Measurements from ENCODE around the gene RGCC.

Gene RGCC

GRCh38 chr13:41461527-41462139 lies 4.3 kb downstream of the RGCC start:
- Histone ChIP-seq H3K9me3 (ENCODE audit: control insufficient read depth, low read length) (no peaks in the 10 kb centered on the region), H3K4me3 (ENCODE audit: insufficient read depth in 1 of 2, low read depth in 1 of 2, low read length in 2 of 2) (no peak overlapping the region), H2BK15ac (ENCODE audit: low read depth, poor library complexity, severe bottlenecking) (no peak overlapping the region), H4K8ac (ENCODE audit: low read length) (no peak overlapping the region), H4K91ac (ENCODE audit: low read length) (no peak overlapping the region), H2BK5ac (ENCODE audit: low read depth, low read length, poor library complexity, severe bottlenecking) (no peak overlapping the region), H3K9ac (ENCODE audit: low read length) (no peak overlapping the region), H3K27me3 (ENCODE audit: control insufficient read depth in 1 of 2, insufficient read depth in 1 of 2, low read length in 2 of 2) (peaks cover 0 to 9% of the 10 kb centered on the region in 2 experiments), H2AFZ (ENCODE audit: low read depth, low read length) (no peak overlapping the region), H2BK12ac (ENCODE audit: low read length in 2 of 2) (no peak overlapping the region), H3K36me3 (ENCODE audit: control insufficient read depth in 1 of 2, insufficient read depth in 2 of 2, low read depth in 1 of 2, low read length in 2 of 2) (peaks cover 0 to 37% of the 10 kb centered on the region in 2 experiments), H3K14ac (ENCODE audit: low read length in 2 of 2) (no peak overlapping the region), H2AK5ac (ENCODE audit: low read length, severe bottlenecking) (no peak overlapping the region), H3K27ac (ENCODE audit: low read length, poor library complexity, severe bottlenecking) (no peak overlapping the region), H3K4me2 (ENCODE audit: low read length, poor library complexity, severe bottlenecking) (no peak overlapping the region), H3K18ac (ENCODE audit: low read depth in 1 of 2, low read length in 2 of 2) (no peak overlapping the region), H2BK120ac (ENCODE audit: low read depth, low read length) (no peak overlapping the region), H3K4ac (ENCODE audit: low read depth in 1 of 2, low read length in 2 of 2) (no peak overlapping the region), H3K4me1 (ENCODE audit: control insufficient read depth, insufficient read depth, low read depth, low read length) (peaks cover 39% of the 10 kb centered on the region), H3K23ac (ENCODE audit: low read length in 2 of 2) (no peak overlapping the region), H3K79me1 (replicated peaks; ENCODE audit: low read length, poor library complexity, severe bottlenecking) (peaks cover 6% of the 10 kb centered on the region)
- DNase-seq, result no peak
- 100% methylated on average over 3 of the region's 3 CpGs for WGBS

- H2AK5ac ChIP-seq (ENCODE audit: low read length, severe bottlenecking), result no peak overlapping the region
- no peak overlapping the region for H2BK12ac ChIP-seq (ENCODE audit: low read length in 2 of 2)
- H2BK120ac ChIP-seq (ENCODE audit: low read depth, low read length), result no peak overlapping the region
- no peak overlapping the region for H3K14ac ChIP-seq (ENCODE audit: low read length in 2 of 2)
- H3K4me2 ChIP-seq (ENCODE audit: low read length, poor library complexity, severe bottlenecking), result no peak overlapping the region
- no peak overlapping the region for H3K9ac ChIP-seq (ENCODE audit: low read length)
- no peak overlapping the region for H3K4me3 ChIP-seq (ENCODE audit: insufficient read depth in 1 of 2, low read depth in 1 of 2, low read length in 2 of 2)
- no peak overlapping the region for H3K27ac ChIP-seq (ENCODE audit: low read length, poor library complexity, severe bottlenecking)
- no peak overlapping the region for H2BK5ac ChIP-seq (ENCODE audit: low read depth, low read length, poor library complexity, severe bottlenecking)
- no peak overlapping the region for H2AFZ ChIP-seq (ENCODE audit: low read depth, low read length)
- H3K27me3 ChIP-seq (ENCODE audit: control insufficient read depth in 1 of 2, insufficient read depth in 1 of 2, low read length in 2 of 2), result peaks cover 0 to 5% of the 10 kb centered on the region in 2 experiments
- peaks cover 6% of the 10 kb centered on the region for H3K79me1 ChIP-seq (replicated peaks; ENCODE audit: low read length, poor library complexity, severe bottlenecking)
- H3K18ac ChIP-seq (ENCODE audit: low read depth in 1 of 2, low read length in 2 of 2), result no peak overlapping the region
- H3K36me3 ChIP-seq (ENCODE audit: control insufficient read depth in 1 of 2, insufficient read depth in 2 of 2, low read depth in 1 of 2, low read length in 2 of 2), result peaks cover 0 to 45% of the 10 kb centered on the region in 2 experiments
- no peak overlapping the region for H4K8ac ChIP-seq (ENCODE audit: low read length)
- no peak for DNase-seq
- no peak overlapping the region for H4K91ac ChIP-seq (ENCODE audit: low read length)
- no peak overlapping the region for H2BK15ac ChIP-seq (ENCODE audit: low read depth, poor library complexity, severe bottlenecking)
- WGBS, result 99% methylated on average over 5 of the region's 6 CpGs
- H3K4me1 ChIP-seq (ENCODE audit: control insufficient read depth, insufficient read depth, low read depth, low read length), result peaks cover 31% of the 10 kb centered on the region
- no peaks in the 10 kb centered on the region for H3K9me3 ChIP-seq (ENCODE audit: control insufficient read depth, low read length)
- H3K4ac ChIP-seq (ENCODE audit: low read depth in 1 of 2, low read length in 2 of 2), result no peak overlapping the region
- H3K23ac ChIP-seq (ENCODE audit: low read length in 2 of 2), result no peak overlapping the region
These were observed 5.1 kb downstream of the RGCC start for GRCh38 chr13:41462427-41462826.

GRCh38 chr13:41463838-41464602 lies 6.7 kb downstream of the RGCC start:
- Histone ChIP-seq H3K36me3 (ENCODE audit: control insufficient read depth in 1 of 2, insufficient read depth in 2 of 2, low read depth in 1 of 2, low read length in 2 of 2) (peaks cover 0 to 59% of the 10 kb centered on the region in 2 experiments), H2BK12ac (ENCODE audit: low read length in 2 of 2) (no peak overlapping the region), H3K23ac (ENCODE audit: low read length in 2 of 2) (no peak overlapping the region), H4K91ac (ENCODE audit: low read length) (no peak overlapping the region), H3K4ac (ENCODE audit: low read depth in 1 of 2, low read length in 2 of 2) (no peak overlapping the region), H3K18ac (ENCODE audit: low read depth in 1 of 2, low read length in 2 of 2) (peak overlapping the region in 1 of 2 experiments; percentile 18), H3K4me2 (ENCODE audit: low read length, poor library complexity, severe bottlenecking) (no peak overlapping the region), H3K9me3 (ENCODE audit: control insufficient read depth, low read length) (no peaks in the 10 kb centered on the region), H3K27ac (ENCODE audit: low read length, poor library complexity, severe bottlenecking) (no peak overlapping the region), H3K9ac (ENCODE audit: low read length) (no peak overlapping the region), H2BK5ac (ENCODE audit: low read depth, low read length, poor library complexity, severe bottlenecking) (no peak overlapping the region), H2AK5ac (ENCODE audit: low read length, severe bottlenecking) (peak overlapping the region; percentile 7), H3K14ac (ENCODE audit: low read length in 2 of 2) (no peak overlapping the region), H3K4me3 (ENCODE audit: insufficient read depth in 1 of 2, low read depth in 1 of 2, low read length in 2 of 2) (no peak overlapping the region), H3K79me1 (replicated peaks; ENCODE audit: low read length, poor library complexity, severe bottlenecking) (peaks cover 5% of the 10 kb centered on the region), H2BK120ac (ENCODE audit: low read depth, low read length) (no peak overlapping the region), H4K8ac (ENCODE audit: low read length) (no peak overlapping the region), H2AFZ (ENCODE audit: low read depth, low read length) (no peak overlapping the region), H2BK15ac (ENCODE audit: low read depth, poor library complexity, severe bottlenecking) (no peak overlapping the region), H3K27me3 (ENCODE audit: control insufficient read depth in 1 of 2, insufficient read depth in 1 of 2, low read length in 2 of 2) (no peaks in the 10 kb centered on the region), H3K4me1 (ENCODE audit: control insufficient read depth, insufficient read depth, low read depth, low read length) (peaks cover 18% of the 10 kb centered on the region)
- WGBS, result 96% methylated on average over 11 of the region's 11 CpGs
- DNase-seq, result no peak

GRCh38 chr13:41465241-41465847 lies 8.0 kb downstream of the RGCC start:
- peak overlapping the region; percentile 49 for H3K27ac ChIP-seq (ENCODE audit: low read length, poor library complexity, severe bottlenecking)
- peak overlapping the region; percentile 14 for H4K8ac ChIP-seq (ENCODE audit: low read length)
- no peak overlapping the region for H3K4me3 ChIP-seq (ENCODE audit: insufficient read depth in 1 of 2, low read depth in 1 of 2, low read length in 2 of 2)
- H3K36me3 ChIP-seq (ENCODE audit: control insufficient read depth in 1 of 2, insufficient read depth in 2 of 2, low read depth in 1 of 2, low read length in 2 of 2), result peaks cover 0 to 71% of the 10 kb centered on the region in 2 experiments
- H2BK12ac ChIP-seq (ENCODE audit: low read length in 2 of 2), result no peak overlapping the region
- peaks cover 5% of the 10 kb centered on the region for H3K79me1 ChIP-seq (replicated peaks; ENCODE audit: low read length, poor library complexity, severe bottlenecking)
- no peak overlapping the region for H2AFZ ChIP-seq (ENCODE audit: low read depth, low read length)
- no peak overlapping the region for H3K4ac ChIP-seq (ENCODE audit: low read depth in 1 of 2, low read length in 2 of 2)
- H4K91ac ChIP-seq (ENCODE audit: low read length), result no peak overlapping the region
- peaks cover 18% of the 10 kb centered on the region for H3K4me1 ChIP-seq (ENCODE audit: control insufficient read depth, insufficient read depth, low read depth, low read length)
- H2AK5ac ChIP-seq (ENCODE audit: low read length, severe bottlenecking), result no peak overlapping the region
- 34% methylated on average over 4 of the region's 4 CpGs for WGBS
- no peak overlapping the region for H2BK15ac ChIP-seq (ENCODE audit: low read depth, poor library complexity, severe bottlenecking)
- H2BK120ac ChIP-seq (ENCODE audit: low read depth, low read length), result no peak overlapping the region
- H3K27me3 ChIP-seq (ENCODE audit: control insufficient read depth in 1 of 2, insufficient read depth in 1 of 2, low read length in 2 of 2), result no peaks in the 10 kb centered on the region
- peak overlapping the region; percentile 40 for H3K9ac ChIP-seq (ENCODE audit: low read length)
- H3K23ac ChIP-seq (ENCODE audit: low read length in 2 of 2), result no peak overlapping the region
- no peak overlapping the region for H3K4me2 ChIP-seq (ENCODE audit: low read length, poor library complexity, severe bottlenecking)
- peak; percentile 63 for DNase-seq
- H3K9me3 ChIP-seq (ENCODE audit: control insufficient read depth, low read length), result no peaks in the 10 kb centered on the region
- H3K14ac ChIP-seq (ENCODE audit: low read length in 2 of 2), result no peak overlapping the region
- H3K18ac ChIP-seq (ENCODE audit: low read depth in 1 of 2, low read length in 2 of 2), result no peak overlapping the region
- H2BK5ac ChIP-seq (ENCODE audit: low read depth, low read length, poor library complexity, severe bottlenecking), result peak overlapping the region; percentile 53

Measured in mesenchymal stem cell (in vitro differentiated cells and primary cell).